Mesendoderm (in vitro differentiated cells): ENCODE data around the gene ZDHHC1. TPM values are rescaled to one million over a fixed set of nuclear protein-coding genes. Genes with fewer than 3 reads are reported as not detected.

Experiments used
- DNase-seq: peaks from one replicate; pipeline ENCODE4 v3.0.0; 2013
- H2AK5ac ChIP-seq: 2 replicates; pipeline ENCODE4 v1.6.1; 2013; ENCODE audit warnings: low read length, inconsistent platforms
- H2BK120ac ChIP-seq: 2 replicates; pipeline ENCODE4 v1.6.1; 2013; ENCODE audit warnings: low read depth, mild to moderate bottlenecking, low read length, moderate library complexity, mixed read lengths
- H2BK15ac ChIP-seq: replicated peaks from 2 replicates; pipeline ENCODE4 v1.6.1; 2013; ENCODE audit warnings: low read depth, mild to moderate bottlenecking, moderate library complexity
- H2BK5ac ChIP-seq: 2 replicates; pipeline ENCODE4 v1.6.1; 2013; ENCODE audit warnings: low read length, inconsistent platforms
- H3K18ac ChIP-seq: 2 replicates; pipeline ENCODE4 v1.6.1; 2013; ENCODE audit warnings: mild to moderate bottlenecking, low read length, mixed read lengths
- H3K23ac ChIP-seq: one replicate; pipeline ENCODE4 v1.6.1; 2013; ENCODE audit warnings: low read length
- H3K27ac ChIP-seq: 2 replicates; pipeline ENCODE4 v1.5.1; 2013; ENCODE audit warnings: low read depth, mild to moderate bottlenecking, inconsistent platforms, low read length, moderate library complexity
- H3K27me3 ChIP-seq: 2 replicates; pipeline ENCODE4 v1.6.1; 2013; ENCODE audit warnings: low read length, control low read depth, mild to moderate bottlenecking, inconsistent platforms; ENCODE audit not compliant: insufficient read depth, poor library complexity
- H3K36me3 ChIP-seq: 2 replicates; pipeline ENCODE4 v1.6.1; 2013; ENCODE audit warnings: low read length, inconsistent platforms; ENCODE audit not compliant: control insufficient read depth, insufficient read depth
- H3K4ac ChIP-seq: one replicate; pipeline ENCODE4 v1.6.1; 2013; ENCODE audit warnings: low read depth, mild to moderate bottlenecking, low read length, moderate library complexity
- H3K4me1 ChIP-seq: 2 replicates; pipeline ENCODE4 v1.6.1; 2013; ENCODE audit warnings: low read depth, low read length, inconsistent platforms; ENCODE audit not compliant: control insufficient read depth
- H3K4me2 ChIP-seq: 2 replicates; pipeline ENCODE4 v1.6.1; 2013; ENCODE audit warnings: low read length
- H3K4me3 ChIP-seq: 2 replicates; pipeline ENCODE4 v1.5.1; 2013; ENCODE audit warnings: mild to moderate bottlenecking, low read length
- H3K56ac ChIP-seq: one replicate; pipeline ENCODE4 v1.6.1; 2013; ENCODE audit warnings: low read length
- H3K79me1 ChIP-seq: 2 replicates; pipeline ENCODE4 v1.6.1; 2013; ENCODE audit warnings: low read length, inconsistent platforms
- H3K79me2 ChIP-seq: 2 replicates; pipeline ENCODE4 v1.6.1; 2013; ENCODE audit warnings: mild to moderate bottlenecking, low read length; ENCODE audit not compliant: control insufficient read depth, insufficient read depth
- H3K9ac ChIP-seq: 2 replicates; pipeline ENCODE4 v1.6.1; 2013; ENCODE audit warnings: low read length, inconsistent platforms
- H4K5ac ChIP-seq: one replicate; pipeline ENCODE4 v1.6.1; 2013; ENCODE audit warnings: low read length
- H4K8ac ChIP-seq: one replicate; pipeline ENCODE4 v1.6.1; 2013; ENCODE audit warnings: low read depth, mild to moderate bottlenecking, control low read depth, low read length, moderate library complexity
- WGBS: extraction: QIAGEN DNeasy Blood & Tissue Kit; methylation state at CpG from one replicate; pipeline ENCODE4 v1.1.7; 2013; ENCODE audit warnings: low lambda C conversion rate, missing lambda C conversion rate; ENCODE audit not compliant: insufficient coverage; ENCODE audit errors: extremely low coverage; 5-methylcytosine and 5-hydroxymethylcytosine counted together
- polyA plus RNA-seq, 2 experiments: library from polyadenylated mRNA; stranded (reverse); fragments of 200-250 nt; gene quantifications; one replicate each; pipeline ENCODE4 v1.2.3, GENCODE V29; 2013

The ZDHHC1 gene
- polyA plus RNA-seq (2013, experiment 1 of 2) = 0.72 TPM
- polyA plus RNA-seq (2013, experiment 2 of 2) = 0.94 TPM

- Histone ChIP-seq H3K27me3 (no peaks in the 10 kb centered on the region), H3K9ac (peak within 1 kb of the TSS; percentile 80), H3K56ac (peak within 1 kb of the TSS; percentile 73), H3K79me1 (no peaks in the 10 kb centered on the region), H2BK5ac (no peak within 1 kb of the TSS), H4K5ac (no peak within 1 kb of the TSS), H3K18ac (peak within 1 kb of the TSS; percentile 81), H3K23ac (no peak within 1 kb of the TSS), H2AK5ac (no peak within 1 kb of the TSS), H3K79me2 (no peaks in the 10 kb centered on the region), H2BK120ac (no peak within 1 kb of the TSS), H2BK15ac (no peak within 1 kb of the TSS), H3K4ac (peak within 1 kb of the TSS; percentile 63), H3K36me3 (no peaks in the 10 kb centered on the region), H4K8ac (peak within 1 kb of the TSS; percentile 7), H3K4me3 (peak within 1 kb of the TSS; percentile 0), H3K27ac (no peak within 1 kb of the TSS), H3K4me1 (no peaks in the 10 kb centered on the region), H3K4me2 (peak within 1 kb of the TSS; percentile 37)
- peak; percentile 83 for DNase-seq
- no CpG with 5 or more reads among the region's 73 CpGs for WGBS
Observed at GRCh38 chr16:67415872-67416793, at the start of gene ZDHHC1. Gene ZDHHC1, minus strand, starts transcription at chr16:67416477. Its CDS starts 8,702 bp downstream, at chr16:67407775.

GRCh38 chr16:67464565-67464964 is 48.3 kb upstream of the ZDHHC1 start:
- H3K4me2 ChIP-seq = no peak overlapping the region
- no peak overlapping the region for H2BK15ac ChIP-seq
- no peak overlapping the region for H3K56ac ChIP-seq
- no peaks in the 10 kb centered on the region for H3K79me2 ChIP-seq
- peaks cover 6% of the 10 kb centered on the region for H3K79me1 ChIP-seq
- H3K9ac ChIP-seq = no peak overlapping the region
- no peak overlapping the region for H3K18ac ChIP-seq
- H3K27me3 ChIP-seq = no peaks in the 10 kb centered on the region
- no peak overlapping the region for H3K4me3 ChIP-seq
- no peak overlapping the region for H3K4ac ChIP-seq
- H2BK120ac ChIP-seq = no peak overlapping the region
- DNase-seq = no peak
- peaks cover 1% of the 10 kb centered on the region for H3K4me1 ChIP-seq
- no peak overlapping the region for H4K5ac ChIP-seq
- H2BK5ac ChIP-seq = no peak overlapping the region
- no peaks in the 10 kb centered on the region for H3K36me3 ChIP-seq
- no peak overlapping the region for H2AK5ac ChIP-seq
- no peak overlapping the region for H4K8ac ChIP-seq
- no CpG with 5 or more reads among the region's 2 CpGs for WGBS
- no peak overlapping the region for H3K23ac ChIP-seq
- H3K27ac ChIP-seq = no peak overlapping the region

- Histone ChIP-seq H3K36me3 (no peaks in the 10 kb centered on the region), H2BK120ac (no peak overlapping the region), H3K4me2 (no peak overlapping the region), H3K79me1 (peaks cover 6% of the 10 kb centered on the region), H3K23ac (no peak overlapping the region), H4K5ac (no peak overlapping the region), H3K4ac (no peak overlapping the region), H2BK15ac (no peak overlapping the region), H3K27ac (no peak overlapping the region), H3K79me2 (no peaks in the 10 kb centered on the region), H4K8ac (no peak overlapping the region), H3K27me3 (no peaks in the 10 kb centered on the region), H3K56ac (no peak overlapping the region), H2AK5ac (no peak overlapping the region), H2BK5ac (no peak overlapping the region), H3K4me3 (no peak overlapping the region), H3K4me1 (peaks cover 1% of the 10 kb centered on the region), H3K9ac (no peak overlapping the region), H3K18ac (no peak overlapping the region)
- no CpG with 5 or more reads among the region's 4 CpGs for WGBS
- DNase-seq = no peak
Observed at GRCh38 chr16:67463691-67464090, 47.4 kb upstream of the ZDHHC1 start.

GRCh38 chr16:67463059-67463458 is 46.8 kb upstream of the ZDHHC1 start:
- H3K4ac ChIP-seq = no peak overlapping the region
- no peak overlapping the region for H4K8ac ChIP-seq
- no peak overlapping the region for H2BK5ac ChIP-seq
- H3K27me3 ChIP-seq = no peaks in the 10 kb centered on the region
- no peak overlapping the region for H4K5ac ChIP-seq
- peaks cover 6% of the 10 kb centered on the region for H3K79me1 ChIP-seq
- H2BK120ac ChIP-seq = no peak overlapping the region
- H3K56ac ChIP-seq = no peak overlapping the region
- no peaks in the 10 kb centered on the region for H3K79me2 ChIP-seq
- no peak overlapping the region for H2AK5ac ChIP-seq
- H3K27ac ChIP-seq = no peak overlapping the region
- H3K23ac ChIP-seq = no peak overlapping the region
- no CpG with 5 or more reads among the region's 5 CpGs for whole genome bisulfite sequencing
- H3K4me3 ChIP-seq = no peak overlapping the region
- peaks cover 1% of the 10 kb centered on the region for H3K4me1 ChIP-seq
- no peak overlapping the region for H3K9ac ChIP-seq
- no peak for DNase-seq
- H3K36me3 ChIP-seq = no peaks in the 10 kb centered on the region
- no peak overlapping the region for H2BK15ac ChIP-seq
- no peak overlapping the region for H3K18ac ChIP-seq
- H3K4me2 ChIP-seq = no peak overlapping the region

- Histone ChIP-seq H3K36me3 (no peaks in the 10 kb centered on the region), H3K27me3 (no peaks in the 10 kb centered on the region), H3K27ac (no peak overlapping the region), H3K23ac (no peak overlapping the region), H4K5ac (no peak overlapping the region), H3K79me2 (no peaks in the 10 kb centered on the region), H3K9ac (no peak overlapping the region), H2BK15ac (no peak overlapping the region), H2AK5ac (no peak overlapping the region), H3K4me1 (peaks cover 1% of the 10 kb centered on the region), H3K18ac (no peak overlapping the region), H3K4ac (no peak overlapping the region), H3K79me1 (peaks cover 6% of the 10 kb centered on the region), H2BK120ac (no peak overlapping the region), H3K56ac (no peak overlapping the region), H4K8ac (no peak overlapping the region), H2BK5ac (no peak overlapping the region), H3K4me3 (no peak overlapping the region), H3K4me2 (no peak overlapping the region)
- no CpG with 5 or more reads among the region's 5 CpGs for WGBS
- DNase-seq = no peak
Observed at GRCh38 chr16:67462279-67462655, 46.0 kb upstream of the ZDHHC1 start.
